Midbrain (tissue), 1 donor: ENCODE results near the gene ADAM23.

Experiments
- DNase-seq: peaks from one replicate; lab custom pipeline; 2025; lab: John Stamatoyannopoulos, UW

The ADAM23 gene

GRCh38 chr2:206443735-206444527 lies 599 bp downstream of the ADAM23 start:
- peak; percentile 45 for DNase-seq

- no peak for DNase-seq
Observed at GRCh38 chr2:206445948-206446347, 2.6 kb downstream of the ADAM23 start.

- DNase-seq = no peak
Observed at GRCh38 chr2:206452242-206452641, 8.9 kb downstream of the ADAM23 start.

GRCh38 chr2:206452750-206453149 lies 9.4 kb downstream of the ADAM23 start:
- no peak for DNase-seq

- DNase-seq = no peak
Observed at GRCh38 chr2:206456078-206456754, 12.9 kb downstream of the ADAM23 start.

GRCh38 chr2:206457188-206457634 lies 13.9 kb downstream of the ADAM23 start:
- no peak for DNase-seq

GRCh38 chr2:206462240-206462854 lies 19.0 kb downstream of the ADAM23 start:
- DNase-seq = no peak

- no peak for DNase-seq
Observed at GRCh38 chr2:206463685-206464084, 20.4 kb downstream of the ADAM23 start.

- DNase-seq = no peak
Observed at GRCh38 chr2:206464597-206464996, 21.3 kb downstream of the ADAM23 start.

- no peak for DNase-seq
Observed at GRCh38 chr2:206471524-206472062, 28.3 kb downstream of the ADAM23 start.

GRCh38 chr2:206472094-206472493 lies 28.8 kb downstream of the ADAM23 start:
- no peak for DNase-seq

- DNase-seq = no peak
Observed at GRCh38 chr2:206474099-206474498, 30.8 kb downstream of the ADAM23 start.

- no peak for DNase-seq
Observed at GRCh38 chr2:206477296-206477695, 34.0 kb downstream of the ADAM23 start.

GRCh38 chr2:206478340-206478739 lies 35.0 kb downstream of the ADAM23 start:
- DNase-seq = no peak

GRCh38 chr2:206480161-206480560 lies 36.8 kb downstream of the ADAM23 start:
- no peak for DNase-seq

GRCh38 chr2:206480620-206481019 lies 37.3 kb downstream of the ADAM23 start:
- DNase-seq = no peak

GRCh38 chr2:206481056-206481455 lies 37.7 kb downstream of the ADAM23 start:
- no peak for DNase-seq

- no peak for DNase-seq
Observed at GRCh38 chr2:206482123-206482522, 38.8 kb downstream of the ADAM23 start.

- no peak for DNase-seq
Observed at GRCh38 chr2:206482633-206483032, 39.3 kb downstream of the ADAM23 start.

- DNase-seq = no peak
Observed at GRCh38 chr2:206488053-206488452, 44.7 kb downstream of the ADAM23 start.

GRCh38 chr2:206488623-206489022 lies 45.3 kb downstream of the ADAM23 start:
- no peak for DNase-seq

GRCh38 chr2:206494061-206494460 lies 50.7 kb downstream of the ADAM23 start:
- no peak for DNase-seq

GRCh38 chr2:206502729-206503128 lies 59.4 kb downstream of the ADAM23 start:
- no peak for DNase-seq
